ENCODE measurements around the gene OTOG.

DNA sequence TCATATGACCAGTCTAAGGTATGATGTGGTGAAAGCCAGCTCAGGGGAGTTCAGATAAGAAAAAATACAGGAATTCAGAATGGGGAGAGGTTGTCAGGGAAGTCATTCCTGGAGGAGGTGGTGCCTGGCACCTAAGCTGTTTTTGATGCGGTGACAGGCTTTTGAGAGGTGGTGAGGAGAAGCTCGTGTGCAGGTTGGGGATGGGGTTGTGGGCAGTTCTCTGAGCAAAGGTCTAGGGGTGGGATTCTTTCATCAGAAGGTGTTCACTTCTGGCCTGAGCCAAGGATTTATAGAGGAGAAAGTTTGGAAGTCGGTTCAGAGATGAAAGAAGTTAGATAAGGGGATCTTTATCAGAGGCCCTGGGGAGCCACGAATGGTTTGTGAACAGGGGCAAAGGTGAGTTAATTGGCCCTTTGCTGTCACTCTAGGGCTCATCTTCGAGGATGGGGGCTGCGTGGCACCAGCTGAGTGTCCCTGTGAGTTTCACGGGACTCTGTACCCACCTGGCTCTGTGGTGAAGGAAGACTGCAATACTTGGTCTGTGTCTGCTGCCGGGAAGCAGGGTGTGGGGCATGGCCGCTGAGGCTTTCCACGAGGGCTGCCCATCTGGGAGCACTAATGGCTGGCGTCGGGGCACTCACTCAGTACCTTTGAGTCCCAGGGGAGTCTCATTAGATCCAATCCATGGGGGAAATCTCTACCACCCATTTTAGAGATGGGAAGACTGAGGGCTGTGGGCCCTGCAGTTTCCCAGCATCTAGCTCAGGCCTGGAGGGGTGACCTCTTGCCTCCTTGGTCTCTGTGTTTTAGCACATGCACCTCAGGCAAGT lies 13.4 kb downstream of the OTOG start:
- TF ChIP-seq, protein P1, sequence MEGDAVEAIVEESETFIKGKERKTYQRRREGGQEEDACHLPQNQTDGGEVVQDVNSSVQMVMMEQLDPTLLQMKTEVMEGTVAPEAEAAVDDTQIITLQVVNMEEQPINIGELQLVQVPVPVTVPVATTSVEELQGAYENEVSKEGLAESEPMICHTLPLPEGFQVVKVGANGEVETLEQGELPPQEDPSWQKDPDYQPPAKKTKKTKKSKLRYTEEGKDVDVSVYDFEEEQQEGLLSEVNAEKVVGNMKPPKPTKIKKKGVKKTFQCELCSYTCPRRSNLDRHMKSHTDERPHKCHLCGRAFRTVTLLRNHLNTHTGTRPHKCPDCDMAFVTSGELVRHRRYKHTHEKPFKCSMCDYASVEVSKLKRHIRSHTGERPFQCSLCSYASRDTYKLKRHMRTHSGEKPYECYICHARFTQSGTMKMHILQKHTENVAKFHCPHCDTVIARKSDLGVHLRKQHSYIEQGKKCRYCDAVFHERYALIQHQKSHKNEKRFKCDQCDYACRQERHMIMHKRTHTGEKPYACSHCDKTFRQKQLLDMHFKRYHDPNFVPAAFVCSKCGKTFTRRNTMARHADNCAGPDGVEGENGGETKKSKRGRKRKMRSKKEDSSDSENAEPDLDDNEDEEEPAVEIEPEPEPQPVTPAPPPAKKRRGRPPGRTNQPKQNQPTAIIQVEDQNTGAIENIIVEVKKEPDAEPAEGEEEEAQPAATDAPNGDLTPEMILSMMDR (IDR thresholded peaks at IDR 0.05) = no peak
- TF ChIP-seq ZFX (IDR thresholded peaks at IDR 0.05; ENCODE audit: borderline replicate concordance) = no peak

Data from 22Rv1 (cell line).